ENCODE measurements around the gene RBMS1.

- TF ChIP-seq PAX5 (IDR thresholded peaks at IDR 0.05; ENCODE audit: insufficient read depth, low read length, severe bottlenecking) (no peak), POLR2A (IDR thresholded peaks at IDR 0.05; ENCODE audit: low read depth, low read length) (no peak), SPI1 (IDR thresholded peaks at IDR 0.05; ENCODE audit: low read depth, low read length) (no peak)
These were observed 206.1 kb downstream of the RBMS1 start for GRCh38 chr2:160287476-160287875.

Data from GM12891 (cell line).